SK-MEL-5 (cell line): Measurements from ENCODE around the gene DNAJC2. TPM values are rescaled to one million over a fixed set of nuclear protein-coding genes. Genes with fewer than 3 reads are reported as not detected.
A peak's percentile ranks its signal among the peaks of the same experiment; 100 is the strongest.

Experiments
- DNase-seq: peaks from one replicate; pipeline ENCODE4 v3.0.0-alpha.2; 2016; ENCODE audit warnings: low read depth, low spot score
- in situ Hi-C: cut with HindIII; loops from 2 replicates; pipeline ENCODE4 v1.10.0; 2016; ENCODE audit warnings: low sequenced_read_pairs, high pct_unique_total_duplicates, low pct_unique_long_range_greater_than_20kb
- total RNA-seq: library from RNA; depleted of rRNA; stranded (reverse); fragments of >200 nt; shearing (Covaris generic); gene quantifications from 2 replicates; pipeline ENCODE4 v1.2.3, GENCODE V29; 2014

The DNAJC2 gene
- total RNA-seq, 1 experiment from 2014 or later, result 44.3 TPM

DNA sequence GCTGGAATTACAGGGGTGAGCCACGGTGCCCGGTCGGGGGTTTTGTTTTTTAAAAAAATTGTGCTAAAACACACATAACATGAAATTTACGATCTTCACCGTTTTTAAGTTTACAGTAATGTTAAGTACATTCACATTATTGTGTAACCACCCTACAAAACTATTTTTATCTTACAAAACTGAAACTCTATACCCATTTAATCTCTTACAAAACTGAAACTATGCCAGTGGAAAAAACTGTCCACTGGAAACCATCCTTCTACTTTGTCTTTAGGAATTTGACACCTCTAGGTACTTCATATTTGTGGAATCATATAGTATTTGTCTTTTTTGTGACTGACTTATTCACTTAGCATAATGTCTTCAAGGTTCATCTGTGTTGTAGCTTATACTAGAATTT, 1.8 kb upstream of the DNAJC2 start:
- DNase-seq, result no peak
- in situ Hi-C loops, result no loop called here

DNA sequence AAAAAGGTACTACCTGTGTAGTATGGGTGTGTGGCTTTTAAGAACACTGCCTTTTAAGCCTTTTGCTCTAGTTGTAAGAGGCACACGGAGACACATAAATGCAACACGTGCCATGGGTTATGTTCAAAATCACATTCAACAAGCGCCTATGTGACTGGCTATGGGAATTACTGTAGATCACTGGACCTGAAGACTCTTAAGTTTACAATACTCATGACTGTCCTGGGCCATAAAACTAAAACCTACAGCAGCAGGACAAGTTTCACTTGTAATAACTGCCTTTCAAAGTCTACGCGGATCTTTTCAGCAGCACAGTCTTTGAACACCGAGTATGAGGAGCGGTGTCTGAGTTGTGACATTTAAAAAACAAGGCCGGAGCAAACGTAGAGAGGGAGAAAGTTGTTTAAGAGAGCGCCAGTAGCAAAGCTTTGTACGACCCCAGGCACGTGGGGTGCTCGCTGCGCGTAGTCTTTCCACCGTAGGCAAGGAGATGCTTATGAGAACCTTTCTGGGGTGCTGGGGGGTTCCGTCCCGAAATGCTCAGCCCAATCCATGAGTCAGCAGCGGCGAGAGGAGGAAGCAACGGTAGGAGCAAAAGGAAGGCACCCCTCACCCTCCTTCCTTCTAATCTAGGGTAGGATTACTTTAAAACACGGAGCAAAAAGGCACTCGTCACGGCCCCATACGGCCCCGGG, 662 bp downstream of the DNAJC2 start:
- in situ Hi-C loops, result loop anchor here (5.0 kb wide), 1 partner anchor 37 kb away; no protein-coding TSS in a partner anchor
- peak; percentile 29 for DNase-seq

DNA sequence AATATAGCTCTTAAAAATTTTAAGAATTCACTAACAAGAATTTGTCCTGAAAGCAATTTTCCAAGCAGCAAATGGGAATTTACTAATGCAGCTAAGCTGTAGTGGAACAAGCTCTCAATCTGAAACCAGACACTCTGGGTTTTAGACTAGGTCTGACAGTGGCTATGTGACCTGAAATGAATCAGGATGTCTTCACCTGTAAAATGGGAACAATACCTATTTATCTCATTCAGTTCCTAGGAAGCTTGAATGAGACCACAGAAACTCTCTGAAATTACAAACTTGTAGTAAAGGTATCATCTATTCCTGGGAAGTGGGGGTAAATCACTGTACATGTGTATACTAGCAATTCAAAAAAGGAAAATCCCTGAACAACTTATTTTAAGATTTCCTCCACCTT, 1.2 kb downstream of the DNAJC2 start:
- in situ Hi-C loops, result loop anchor here (5.0 kb wide), 1 partner anchor 36 kb away; no protein-coding TSS in a partner anchor
- no peak for DNase-seq

GRCh38 chr7:103341466-103341865, 3.1 kb downstream of the DNAJC2 start:
- in situ Hi-C loops, result loop anchor here (5.0 kb wide), 1 partner anchor 34 kb away; no protein-coding TSS in a partner anchor
- no peak for DNase-seq

DNA sequence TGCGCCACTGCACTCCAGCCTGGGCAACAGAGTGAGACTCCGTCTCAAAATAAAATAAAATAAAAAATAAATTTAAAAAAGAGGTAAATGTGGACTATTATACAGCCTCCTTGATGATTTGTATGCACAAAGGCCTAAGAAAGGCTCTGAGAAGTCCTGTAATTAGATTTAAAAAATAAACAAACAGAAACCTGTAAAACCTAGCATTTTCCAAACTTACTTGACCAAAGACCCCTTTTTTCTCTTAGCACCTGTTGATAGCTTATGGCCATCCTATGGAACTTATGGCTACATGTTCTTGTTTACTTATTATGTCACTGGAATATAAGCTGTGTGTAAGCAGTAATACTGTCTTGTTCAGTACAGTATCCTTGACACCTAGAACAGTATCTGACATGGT, 5.7 kb downstream of the DNAJC2 start:
- in situ Hi-C loops, result no loop called here
- no peak for DNase-seq

DNA sequence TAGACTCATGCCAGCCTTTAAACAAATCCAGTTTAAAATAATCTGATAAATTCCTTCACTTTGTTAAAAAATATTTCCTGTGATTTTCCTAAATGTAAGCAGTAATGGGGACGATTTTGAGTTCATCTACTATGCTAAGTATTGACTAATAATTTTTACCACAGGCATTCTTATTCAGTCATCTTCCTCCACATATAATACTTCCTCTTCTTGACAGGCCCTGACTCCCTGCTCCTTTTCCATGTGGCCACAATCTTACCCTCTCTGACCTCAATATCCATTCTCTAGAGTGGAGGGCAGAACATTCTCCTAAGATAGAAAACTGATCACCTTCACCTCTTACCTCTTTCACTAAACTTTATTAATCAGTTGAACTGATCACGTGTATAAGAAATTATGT, 7.8 kb downstream of the DNAJC2 start:
- DNase-seq, result no peak
- in situ Hi-C loops, result no loop called here

- DNase-seq, result no peak
- in situ Hi-C loops, result no loop called here
These were observed 18.8 kb downstream of the DNAJC2 start for GRCh38 chr7:103325744-103326143.

DNA sequence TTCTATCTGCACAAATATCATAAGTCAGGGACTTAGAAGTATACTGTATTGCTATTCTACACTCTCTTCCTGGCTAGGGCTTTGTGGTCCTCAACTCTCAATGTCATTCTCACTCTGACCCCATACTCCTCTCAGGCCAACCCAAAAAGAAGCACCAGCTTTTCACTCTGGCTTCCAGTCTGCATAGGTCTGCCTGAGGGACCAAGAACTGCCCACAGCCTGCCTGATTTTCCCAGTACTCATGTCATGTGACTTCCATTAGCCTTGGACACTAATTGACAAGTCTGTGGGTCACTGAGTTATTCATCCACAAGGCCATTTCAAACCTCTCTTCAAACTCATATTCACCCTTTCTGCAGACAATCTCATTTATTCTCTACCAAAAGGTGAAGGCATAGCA, 27.6 kb downstream of the DNAJC2 start:
- in situ Hi-C loops, result no loop called here
- no peak for DNase-seq

- in situ Hi-C loops, result no loop called here
- no peak for DNase-seq
These were observed 28.1 kb downstream of the DNAJC2 start for GRCh38 chr7:103316380-103316941.

DNA sequence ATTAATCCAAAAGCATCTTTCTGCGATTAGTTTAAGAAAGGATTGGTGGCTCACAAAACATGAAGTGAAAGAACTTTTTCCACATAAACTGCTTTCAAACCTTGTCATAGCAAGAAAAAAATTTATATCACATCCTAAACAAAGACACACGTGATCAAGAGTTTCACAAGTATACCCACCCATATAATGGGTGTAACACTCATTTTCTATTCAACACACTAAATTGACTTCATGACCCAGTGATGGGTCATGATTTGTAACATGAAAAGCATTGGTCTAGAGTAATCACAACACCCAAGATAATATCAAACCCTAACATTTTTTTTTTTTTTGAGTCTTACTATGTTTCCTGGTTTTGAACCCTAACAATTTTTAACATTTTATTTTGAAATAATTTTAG, 29.7 kb downstream of the DNAJC2 start:
- DNase-seq, result no peak
- in situ Hi-C loops, result no loop called here

GRCh38 chr7:103307503-103308231, 36.9 kb downstream of the DNAJC2 start:
- DNase-seq, result no peak
- in situ Hi-C loops, result loop anchor here (5.0 kb wide), 1 partner anchor 35 kb away; the partner anchor contains the start of gene DNAJC2

DNA sequence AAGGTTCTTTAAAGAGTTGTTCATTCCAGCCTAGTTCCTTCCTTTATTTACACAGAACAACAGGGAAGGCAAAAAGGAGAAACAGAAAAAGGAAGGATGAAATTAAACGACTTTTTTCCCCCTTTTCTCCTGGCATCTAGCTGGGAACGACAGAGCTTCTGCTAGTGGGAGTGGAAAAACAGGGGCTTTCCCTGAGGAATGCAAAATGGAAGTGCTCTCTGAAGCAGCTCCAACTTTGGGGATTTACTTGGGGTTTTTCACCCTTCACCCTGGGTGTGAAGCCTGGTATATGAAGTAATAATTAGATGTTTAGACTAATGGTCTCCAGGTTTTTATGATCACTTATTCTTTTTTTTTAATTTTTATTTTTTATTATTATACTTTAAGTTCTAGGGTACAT, 43.1 kb downstream of the DNAJC2 start:
- in situ Hi-C loops, result no loop called here
- DNase-seq, result no peak

DNA sequence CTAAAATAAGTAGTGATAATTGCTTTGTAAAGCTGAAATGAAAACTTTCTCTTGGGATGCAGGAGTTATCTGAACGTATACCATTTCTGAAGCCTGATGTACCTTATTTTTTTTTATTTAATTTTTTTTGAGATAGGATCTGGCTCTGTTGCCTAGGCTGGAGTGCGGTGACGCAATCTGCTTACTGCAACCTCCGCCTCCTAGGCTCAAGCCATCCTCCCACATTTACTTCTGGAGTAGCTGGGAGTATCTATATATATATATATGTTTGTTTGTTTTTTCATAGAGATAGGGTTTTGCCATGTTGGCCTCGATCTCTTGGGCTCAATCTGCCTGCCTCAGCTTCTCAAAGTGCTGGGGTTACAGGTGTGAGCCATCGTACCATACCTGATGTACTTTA, 44.9 kb downstream of the DNAJC2 start:
- in situ Hi-C loops, result no loop called here
- DNase-seq, result no peak

DNA sequence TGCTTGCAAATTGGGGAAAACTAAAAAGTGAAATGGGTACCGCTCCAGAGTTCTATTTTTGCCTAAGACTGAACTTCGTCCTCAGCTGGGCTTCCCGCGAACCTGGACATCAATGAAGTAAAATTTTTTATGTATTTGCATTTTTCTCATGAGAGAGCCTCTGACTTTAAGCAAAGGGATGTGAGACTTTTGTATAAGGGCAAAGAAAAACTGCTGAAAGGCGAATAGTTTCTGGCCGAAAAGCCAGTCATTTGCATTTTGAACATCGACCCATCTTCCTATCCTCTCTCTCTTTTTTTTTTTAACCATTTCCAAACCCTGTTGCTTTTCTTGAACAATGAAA, 46.8 kb downstream of the DNAJC2 start:
- DNase-seq, result no peak
- in situ Hi-C loops, result no loop called here

DNA sequence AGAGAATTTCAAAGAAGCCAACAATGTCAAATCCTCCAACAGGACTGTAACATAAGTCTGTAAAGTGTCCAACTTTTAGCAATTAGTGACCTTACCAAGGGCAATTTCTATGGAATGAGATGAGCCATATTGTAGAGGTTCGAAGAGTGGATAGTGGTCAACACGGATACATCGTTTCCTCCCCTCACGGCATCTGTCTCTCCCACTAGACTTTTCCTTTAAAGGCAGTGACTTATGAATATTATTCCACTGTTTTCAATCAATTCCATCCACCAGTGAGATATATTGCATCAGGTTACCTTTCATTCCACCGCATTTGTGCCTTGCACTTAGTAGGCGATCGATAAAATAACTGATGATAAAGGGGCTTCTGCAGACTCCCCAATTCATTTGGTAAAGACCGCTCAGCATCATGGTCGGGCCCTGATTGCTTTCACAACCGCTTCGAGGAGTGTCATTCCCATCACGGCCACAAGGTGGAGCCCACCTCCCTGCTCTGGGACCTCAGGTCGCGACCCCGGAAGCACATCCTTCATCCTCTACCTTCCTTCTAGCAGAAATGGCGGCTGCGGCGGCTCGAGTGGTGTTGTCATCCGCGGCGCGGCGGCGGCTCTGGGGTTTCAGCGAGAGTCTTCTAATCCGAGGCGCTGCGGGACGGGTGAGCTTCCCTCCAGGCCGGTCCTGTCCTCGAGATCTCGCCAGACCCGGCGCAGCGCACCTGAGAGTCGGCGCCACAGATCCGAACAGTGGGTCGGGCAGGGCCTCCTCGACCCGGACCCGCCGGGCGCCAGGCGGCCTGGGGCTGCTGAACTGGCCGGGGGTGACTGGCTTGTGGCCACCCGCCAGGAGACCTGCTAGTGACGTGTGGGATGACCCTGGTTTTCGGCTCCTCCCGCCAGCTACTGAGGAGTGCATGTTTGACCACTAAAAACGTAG, 47.4 kb downstream of the DNAJC2 start, which contains the start of gene PMPCB:
Gene PMPCB, plus strand, starts transcription at position 535 of the 936 bp plus-strand sequence. Its CDS starts 25 bp downstream, at position 560.
- DNase-seq, result peak; percentile 96
- in situ Hi-C loops, result no loop called here

DNA sequence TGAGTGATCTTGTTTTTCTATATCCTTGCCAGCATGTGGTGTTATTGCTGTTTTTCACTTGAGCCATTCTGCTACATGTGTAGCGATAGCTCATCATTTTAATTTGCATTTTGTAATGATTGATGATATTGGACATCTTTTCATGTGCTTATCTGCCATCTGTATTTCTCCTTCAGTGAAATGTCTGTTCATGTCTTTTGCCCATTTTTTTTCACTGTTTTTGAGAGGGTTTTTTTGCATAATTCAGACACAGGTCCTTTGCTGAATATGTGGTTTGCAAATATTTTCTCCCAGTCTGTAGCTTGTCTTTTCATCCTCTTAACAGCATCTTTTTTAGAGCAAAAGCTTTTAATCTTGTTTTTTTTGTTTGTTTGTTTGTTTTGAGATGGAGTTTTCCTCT, 51.0 kb downstream of the DNAJC2 start:
- DNase-seq, result no peak
- in situ Hi-C loops, result no loop called here

DNA sequence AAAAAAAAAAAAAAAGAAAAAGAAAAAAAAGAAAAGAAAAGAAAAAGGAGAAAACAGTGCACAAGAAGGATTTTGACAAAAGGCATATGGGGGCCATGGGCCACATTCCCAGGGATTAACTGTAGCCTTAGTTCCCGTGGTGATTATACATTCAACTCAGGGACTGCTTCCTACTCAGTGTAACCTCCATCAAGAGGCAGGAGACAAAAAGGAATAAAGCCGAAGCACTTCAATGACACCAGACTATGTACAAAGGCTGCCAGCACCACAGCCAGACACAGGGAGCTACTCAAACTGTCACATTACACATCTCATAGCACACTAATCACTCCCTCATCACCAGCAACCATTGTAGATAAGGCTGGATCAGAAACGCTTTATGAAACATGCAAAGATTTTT, 52.4 kb downstream of the DNAJC2 start:
- in situ Hi-C loops, result no loop called here
- DNase-seq, result no peak
